Suprapubic skin (tissue), 4 donors: ENCODE measurements around the gene ZNF277. TPM values are rescaled to one million over a fixed set of nuclear protein-coding genes. Genes with fewer than 3 reads are reported as not detected.

Experiments
- total RNA-seq, 4 donors: library from RNA; depleted of rRNA; stranded (reverse); fragments of >200 nt; gene quantifications; one replicate each; pipeline ENCODE4 v1.1.0, GENCODE V29; 2016

ZNF277 gene
- total RNA-seq, 4 donors from 2014 or later, result 16.5 to 31.9 (median 25.5) TPM

Other genes with a start within 250 kb of the ZNF277 start
- gene DOCK4, start 296 bp upstream of the ZNF277 start, total RNA-seq, result 10 to 100 TPM in 2 of 4 donors, 1 to 10 TPM in 2; 6.4 to 20.5 (median 9.7) TPM
- gene IFRD1, start 243.8 kb downstream of the ZNF277 start, total RNA-seq, result 10 to 100 TPM; 30.7 to 81.4 (median 44.6) TPM